A549 treated with GW870086 at 1 μM for 4 hours (cell line): ENCODE results near the gene TMEM41A. TPM values are rescaled to one million over a fixed set of nuclear protein-coding genes. Genes with fewer than 3 reads are reported as not detected.

ENCODE experiments used
- total RNA-seq: library from RNA; stranded (reverse); fragments of 200-300 nt; extraction: Qiagen RNA extraction; gene quantifications from 5 replicates; pipeline ENCODE4 v1.2.3, GENCODE V29; 2022; ENCODE audit warnings: low read depth

The TMEM41A gene
- total RNA-seq = 19.1 to 24.0 TPM (median 23.2 TPM) in 5 replicates

GRCh38 chr3:185498503-185499396, at the start of gene TMEM41A:
TSS of gene TMEM41A (minus strand) at chr3:185499035. CDS start at chr3:185498961, 74 bp downstream.

Other genes starting within 250 kb of the TMEM41A start
- 2.2 to 3.8 TPM (median 3.0 TPM) in 5 replicates for gene EHHADH, start 245.0 kb downstream of the TMEM41A start, total RNA-seq
- gene MAP3K13, start 135.9 kb downstream of the TMEM41A start, total RNA-seq = 11.8 to 14.2 TPM (median 13.1 TPM) in 5 replicates
- 4.9 to 8.3 TPM (median 5.6 TPM) in 5 replicates for gene LIPH, start 53.6 kb upstream of the TMEM41A start, total RNA-seq
- 16.9 to 20.8 TPM (median 19.3 TPM) in 5 replicates for gene SENP2, start 87.3 kb upstream of the TMEM41A start, total RNA-seq